Thyroid gland (tissue), 4 donors: ENCODE measurements around the gene TGM4. TPM values are rescaled to one million over a fixed set of nuclear protein-coding genes. Genes with fewer than 3 reads are reported as not detected.

Source experiments
- DNase-seq, 2 donors: peaks; one replicate each; pipeline ENCODE4 v3.0.0-alpha.2; 2019
- H3K27ac ChIP-seq, 3 donors: fragments of 200-600 bp; sonication (generic); 1 replicate in 2 of 3; 2 replicates in 1 of 3; pipeline ENCODE4 v1.5.1; 2016 to 2019; ENCODE audit warnings: mild to moderate bottlenecking in 1 of 3, moderate library complexity in 1 of 3
- H3K27me3 ChIP-seq: fragments of 200-600 bp; sonication (generic); one replicate; pipeline ENCODE4 v1.5.1; 2019
- H3K36me3 ChIP-seq, 2 donors: fragments of 200-600 bp; sonication (generic); one replicate each; pipeline ENCODE4 v1.5.1; 2016 to 2019
- H3K4me1 ChIP-seq, 2 donors: fragments of 200-600 bp; sonication (generic); one replicate each; pipeline ENCODE4 v1.5.1; 2017 to 2019
- H3K4me3 ChIP-seq, 3 donors: fragments of 200-600 bp; sonication (generic); replicated peaks in 1 of 3; 1 replicate in 2 of 3; 2 replicates in 1 of 3; pipeline ENCODE4 v1.5.1; 2016; ENCODE audit warnings: mild to moderate bottlenecking in 1 of 3
- H3K9me3 ChIP-seq: fragments of 200-600 bp; sonication (generic); one replicate; pipeline ENCODE4 v1.5.1; 2017
- POLR2A ChIP-seq, 2 donors: fragments of 450-650 bp; IDR thresholded peaks; one replicate each; pipeline ENCODE4 v1.6.1; 2017; ENCODE audit warnings: antibody characterized with exemption in 2 of 2, mild to moderate bottlenecking in 2 of 2, moderate library complexity in 1 of 2
- WGBS, 2 donors: methylation state at CpG; one replicate each; pipeline ENCODE4 v1.1.5; 2017; 5-methylcytosine and 5-hydroxymethylcytosine counted together
- intact Hi-C: fragments of 100-400 bp; cut with DNase I; formaldehyde crosslinking; loops from one replicate; pipeline ENCODE4 v1.15.1; 2023
- total RNA-seq, 4 donors: library from RNA; depleted of rRNA; stranded (reverse); fragments of >200 nt; gene quantifications; one replicate each; pipeline ENCODE4 v1.2.3, GENCODE V29; 2016
- TF ChIP-seq, protein P1 (sequence below), 6 experiments: fragments of 200-600 bp in 3 of 6; fragments of 450-650 bp in 3 of 6; sonication (generic) in 3 of 6; IDR thresholded peaks; one replicate each; pipeline ENCODE4 v1.5.1; 2016 to 2019; ENCODE audit warnings: antibody characterized with exemption in 6 of 6, mild to moderate bottlenecking in 2 of 6, inconsistent platforms in 1 of 6, moderate library complexity in 1 of 6

Gene TGM4
- total RNA-seq, 4 donors from 2014 or later = 0.13 to 0.33 TPM; not detected in 2

DNA sequence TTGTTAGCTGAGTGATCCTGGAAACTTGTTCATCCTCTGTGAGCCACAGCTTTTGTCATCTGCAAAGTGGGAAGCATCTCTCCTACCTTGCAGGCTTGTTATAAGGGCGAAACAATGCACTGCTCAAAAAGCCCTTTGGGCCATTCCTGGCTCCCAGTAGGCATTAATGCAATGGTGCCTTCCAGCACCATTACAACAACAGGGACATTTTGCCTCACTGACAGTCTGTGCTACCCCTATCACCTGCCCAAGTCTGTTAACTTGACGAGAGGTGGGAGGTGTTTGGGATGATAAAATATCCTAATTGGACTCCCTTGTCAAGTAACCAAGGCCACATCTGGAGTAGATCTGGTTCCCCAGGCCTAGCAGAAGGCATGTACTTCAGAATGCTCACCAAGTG, 57.4 kb downstream of the TGM4 start:
- no peaks in the 10 kb centered on the region for H3K9me3 ChIP-seq
- H3K36me3 ChIP-seq = peaks cover 9 to 19% of the 10 kb centered on the region in 2 donors
- peaks cover 39 to 48% of the 10 kb centered on the region in 2 donors for H3K4me1 ChIP-seq
- 80 to 95% methylated on average over 2 of the region's 2 CpGs for WGBS, 2 donors
- intact Hi-C loops = loop anchor here (10.0 kb wide), 1 partner anchor 53 kb away; no protein-coding TSS in a partner anchor
- DNase-seq = no peak
- H3K4me3 ChIP-seq = no peak overlapping the region
- TF ChIP-seq POLR2A (IDR thresholded peaks at IDR 0.05) = no peak
- TF ChIP-seq, protein P1, sequence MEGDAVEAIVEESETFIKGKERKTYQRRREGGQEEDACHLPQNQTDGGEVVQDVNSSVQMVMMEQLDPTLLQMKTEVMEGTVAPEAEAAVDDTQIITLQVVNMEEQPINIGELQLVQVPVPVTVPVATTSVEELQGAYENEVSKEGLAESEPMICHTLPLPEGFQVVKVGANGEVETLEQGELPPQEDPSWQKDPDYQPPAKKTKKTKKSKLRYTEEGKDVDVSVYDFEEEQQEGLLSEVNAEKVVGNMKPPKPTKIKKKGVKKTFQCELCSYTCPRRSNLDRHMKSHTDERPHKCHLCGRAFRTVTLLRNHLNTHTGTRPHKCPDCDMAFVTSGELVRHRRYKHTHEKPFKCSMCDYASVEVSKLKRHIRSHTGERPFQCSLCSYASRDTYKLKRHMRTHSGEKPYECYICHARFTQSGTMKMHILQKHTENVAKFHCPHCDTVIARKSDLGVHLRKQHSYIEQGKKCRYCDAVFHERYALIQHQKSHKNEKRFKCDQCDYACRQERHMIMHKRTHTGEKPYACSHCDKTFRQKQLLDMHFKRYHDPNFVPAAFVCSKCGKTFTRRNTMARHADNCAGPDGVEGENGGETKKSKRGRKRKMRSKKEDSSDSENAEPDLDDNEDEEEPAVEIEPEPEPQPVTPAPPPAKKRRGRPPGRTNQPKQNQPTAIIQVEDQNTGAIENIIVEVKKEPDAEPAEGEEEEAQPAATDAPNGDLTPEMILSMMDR (IDR thresholded peaks at IDR 0.05) = no peak
- peak overlapping the region in 2 of 3 donors; percentile 53 to 56 for H3K27ac ChIP-seq
- no peaks in the 10 kb centered on the region for H3K27me3 ChIP-seq

DNA sequence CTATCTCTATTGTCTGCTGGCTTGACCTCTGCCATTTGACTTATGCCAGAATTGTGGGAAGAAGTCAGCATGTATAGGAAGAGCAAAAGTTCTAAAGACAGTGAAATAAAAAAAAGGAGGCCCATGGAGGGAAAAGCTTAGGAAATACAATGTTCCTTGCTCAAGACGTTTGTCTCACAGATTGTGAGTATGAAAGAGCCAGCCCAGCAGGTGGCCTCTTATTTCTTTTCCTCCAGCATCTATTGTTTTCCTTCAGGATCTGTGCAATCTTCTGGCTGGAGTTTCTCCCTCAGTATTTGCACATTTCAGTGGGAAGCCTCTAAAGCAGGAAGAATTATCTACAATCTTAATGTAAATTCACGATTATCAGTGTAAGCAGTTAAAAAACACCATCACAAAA, 57.9 kb downstream of the TGM4 start:
- no peak overlapping the region for H3K27ac ChIP-seq
- H3K27me3 ChIP-seq = no peaks in the 10 kb centered on the region
- no peak for DNase-seq
- H3K4me1 ChIP-seq = peaks cover 39 to 48% of the 10 kb centered on the region in 2 donors
- H3K36me3 ChIP-seq = peaks cover 9 to 19% of the 10 kb centered on the region in 2 donors
- H3K9me3 ChIP-seq = no peaks in the 10 kb centered on the region
- intact Hi-C loops = loop anchor here (10.0 kb wide), 1 partner anchor 53 kb away; no protein-coding TSS in a partner anchor
- WGBS, 2 donors = 69 to 81% methylated on average over 2 of the region's 2 CpGs
- H3K4me3 ChIP-seq = no peak overlapping the region
- TF ChIP-seq, protein P1 (IDR thresholded peaks at IDR 0.05) = no peak
- no peak for TF ChIP-seq POLR2A (IDR thresholded peaks at IDR 0.05)

GRCh38 chr3:44932986-44933944, 58.9 kb downstream of the TGM4 start:
- intact Hi-C loops = loop anchor here (10.0 kb wide), 1 partner anchor 52 kb away; no protein-coding TSS in a partner anchor
- DNase-seq = peak; percentile 49
- H3K36me3 ChIP-seq = peaks cover 3 to 9% of the 10 kb centered on the region in 2 donors
- H3K4me3 ChIP-seq = no peak overlapping the region
- 80 to 85% methylated on average over 11 to 12 of the region's 14 CpGs for WGBS, 2 donors
- H3K4me1 ChIP-seq = peaks cover 44 to 55% of the 10 kb centered on the region in 2 donors
- TF ChIP-seq POLR2A (IDR thresholded peaks at IDR 0.05) = no peak
- TF ChIP-seq, protein P1 (IDR thresholded peaks at IDR 0.05) = no peak
- no peaks in the 10 kb centered on the region for H3K9me3 ChIP-seq
- peak overlapping the region in 1 of 3 donors; percentile 20 for H3K27ac ChIP-seq
- H3K27me3 ChIP-seq = no peaks in the 10 kb centered on the region

- Histone ChIP-seq H3K36me3 (peaks cover 12 to 16% of the 10 kb centered on the region in 2 donors), H3K4me3 (no peak overlapping the region), H3K9me3 (no peaks in the 10 kb centered on the region), H3K27me3 (no peaks in the 10 kb centered on the region), H3K27ac (peak overlapping the region; percentile 35 to 73 (median 44)), H3K4me1 (peaks cover 28 to 36% of the 10 kb centered on the region in 2 donors)
- TF ChIP-seq, protein P1 (IDR thresholded peaks at IDR 0.05) = peak in 1 of 6 experiments; percentile 7
- no peak for TF ChIP-seq POLR2A (IDR thresholded peaks at IDR 0.05)
- WGBS, 2 donors = 14 to 25% methylated on average over 6 of the region's 6 CpGs
- intact Hi-C loops = loop anchor here (10.0 kb wide), 1 partner anchor 45 kb away; no protein-coding TSS in a partner anchor
- peak; percentile 89 to 91 for DNase-seq
These were observed 65.2 kb downstream of the TGM4 start for GRCh38 chr3:44939581-44940036.
